H1 (cell line): ENCODE results near the gene MTNR1B. TPM values are rescaled to one million over a fixed set of nuclear protein-coding genes. Genes with fewer than 3 reads are reported as not detected.

Source experiments
- CTCF ChIA-PET: fragments of 300-600 bp; sonication (Branson Sonifier 250); formaldehyde crosslinking; loops from one replicate; lab custom pipeline; 2021; ENCODE audit not compliant: partially characterized antibody; lab: Charles Lee
- POLR2A ChIA-PET: fragments of 300-600 bp; sonication (Branson Sonifier 250); formaldehyde crosslinking; loops from one replicate; lab custom pipeline; 2021; ENCODE audit warnings: inconsistent platforms; ENCODE audit not compliant: partially characterized antibody; lab: Charles Lee
- DNase-seq, 2 experiments: peaks; one replicate each; pipeline versions ENCODE4 v3.0.0 to v3.0.0-alpha.2; 2010 to 2022; ENCODE audit warnings: low spot score in 2 of 2, low read depth in 1 of 2, mixed read lengths in 1 of 2
- FAIRE-seq: peaks from 2 replicates; lab custom pipeline; 2011; peaks lifted over from hg19 to GRCh38; lab: Jason Lieb, UNC
- H2AFZ ChIP-seq: 2 replicates; pipeline ENCODE4 v1.8.1; 2012; ENCODE audit warnings: low read length, inconsistent platforms
- H2AK5ac ChIP-seq: 2 replicates; pipeline ENCODE4 v1.6.1; 2013; ENCODE audit warnings: low read depth, low read length
- H2BK120ac ChIP-seq: replicated peaks from 2 replicates; pipeline ENCODE3; 2013; ENCODE audit warnings: low read depth, low read length, inconsistent platforms
- H2BK12ac ChIP-seq: 2 replicates; pipeline ENCODE4 v1.6.1; 2013; ENCODE audit warnings: low read depth, low read length
- H2BK15ac ChIP-seq: 2 replicates; pipeline ENCODE4 v1.6.1; 2013; ENCODE audit warnings: low read length
- H2BK20ac ChIP-seq: 2 replicates; pipeline ENCODE4 v1.6.1; 2013; ENCODE audit warnings: low read length
- H2BK5ac ChIP-seq: 2 replicates; pipeline ENCODE4 v1.6.1; 2013; ENCODE audit warnings: low read depth, low read length
- H3K14ac ChIP-seq: 2 replicates; pipeline ENCODE4 v1.6.1; 2013; ENCODE audit warnings: inconsistent platforms; ENCODE audit not compliant: insufficient read length
- H3K18ac ChIP-seq: 2 replicates; pipeline ENCODE4 v1.6.1; 2013; ENCODE audit warnings: low read length; ENCODE audit errors: extremely low read depth
- H3K23ac ChIP-seq: 2 replicates; pipeline ENCODE4 v1.6.1; 2013; ENCODE audit warnings: inconsistent platforms; ENCODE audit not compliant: insufficient read length
- H3K23me2 ChIP-seq: 2 replicates; pipeline ENCODE4 v1.6.1; 2013; ENCODE audit warnings: low read depth, low read length
- H3K27ac ChIP-seq: 2 replicates; pipeline ENCODE4 v1.6.1; 2011; ENCODE audit warnings: low read depth, low read length, inconsistent platforms
- H3K27me3 ChIP-seq, 4 experiments: replicated peaks in 1 of 4; 1 replicate in 1 of 4; 2 replicates in 3 of 4; pipeline versions ENCODE4 v1.6.1 to v1.8.1; 2011 to 2013; ENCODE audit warnings: low read length in 3 of 4, mild to moderate bottlenecking in 3 of 4, inconsistent platforms in 2 of 4, mixed read lengths in 2 of 4, moderate library complexity in 1 of 4; ENCODE audit not compliant: control insufficient read depth in 3 of 4, insufficient read depth in 3 of 4; ENCODE audit errors: extremely low read depth in 1 of 4
- H3K36me3 ChIP-seq, 4 experiments: 2 replicates each; pipeline versions ENCODE4 v1.6.1 to v1.8.1; 2011 to 2013; ENCODE audit warnings: mild to moderate bottlenecking in 4 of 4, low read length in 3 of 4, moderate library complexity in 2 of 4, control low read depth in 1 of 4, inconsistent platforms in 1 of 4; ENCODE audit not compliant: insufficient read depth in 4 of 4, control insufficient read depth in 2 of 4
- H3K4ac ChIP-seq: replicated peaks from 2 replicates; pipeline ENCODE3; 2013; ENCODE audit warnings: low read length, low read depth, mixed read lengths, inconsistent platforms; ENCODE audit not compliant: insufficient read length
- H3K4me1 ChIP-seq, 4 experiments: replicated peaks in 1 of 4; 1 replicate in 1 of 4; 2 replicates in 3 of 4; pipeline versions ENCODE4 v1.6.1 to v1.8.1; 2011 to 2013; ENCODE audit warnings: low read length in 3 of 4, inconsistent platforms in 2 of 4, mixed read lengths in 1 of 4; ENCODE audit not compliant: insufficient read depth in 4 of 4, control insufficient read depth in 3 of 4
- H3K4me2 ChIP-seq, 2 experiments: 2 replicates each; pipeline versions ENCODE4 v1.6.1 to v1.8.1; 2011 to 2013; ENCODE audit warnings: low read depth in 2 of 2, low read length in 2 of 2, control low read depth in 1 of 2, inconsistent platforms in 1 of 2, mild to moderate bottlenecking in 1 of 2; ENCODE audit not compliant: insufficient read depth in 1 of 2
- H3K4me3 ChIP-seq, 4 experiments: fragments of 200-600, 300-600 bp in 1 of 4; sonication (generic), shearing (Covaris generic), sonication (Bioruptor Twin) in 1 of 4; 2 replicates each; pipeline versions ENCODE4 v1.5.1 to v1.8.1; 2011 to 2016; ENCODE audit warnings: low read length in 4 of 4, low read depth in 3 of 4, control low read depth in 2 of 4, inconsistent platforms in 2 of 4, mild to moderate bottlenecking in 2 of 4, mixed read lengths in 1 of 4, moderate library complexity in 1 of 4; ENCODE audit not compliant: insufficient read depth in 2 of 4; ENCODE audit errors: extremely low read depth in 1 of 4
- H3K56ac ChIP-seq: replicated peaks from 2 replicates; pipeline ENCODE3; 2013; ENCODE audit warnings: low read depth, mild to moderate bottlenecking, mixed read lengths, low read length, inconsistent platforms; ENCODE audit not compliant: insufficient read length
- H3K79me1 ChIP-seq: 2 replicates; pipeline ENCODE4 v1.6.1; 2013; ENCODE audit warnings: low read depth, low read length, control low read depth
- H3K79me2 ChIP-seq, 2 experiments: 2 replicates each; pipeline versions ENCODE4 v1.6.1 to v1.8.1; 2012 to 2013; ENCODE audit warnings: low read length in 2 of 2, mild to moderate bottlenecking in 2 of 2, inconsistent platforms in 1 of 2; ENCODE audit not compliant: insufficient read depth in 2 of 2, control insufficient read depth in 1 of 2
- H3K9ac ChIP-seq, 4 experiments: replicated peaks in 1 of 4; 1 replicate in 1 of 4; 2 replicates in 3 of 4; pipeline versions ENCODE4 v1.6.1 to v1.8.1; 2011 to 2013; ENCODE audit warnings: low read depth in 3 of 4, low read length in 3 of 4, control low read depth in 2 of 4, mild to moderate bottlenecking in 2 of 4, moderate library complexity in 2 of 4, inconsistent platforms in 1 of 4; ENCODE audit errors: extremely low read depth in 1 of 4
- H3K9me3 ChIP-seq, 2 experiments: 2 replicates each; pipeline versions ENCODE4 v1.6.1 to v1.8.1; 2012 to 2013; ENCODE audit warnings: mild to moderate bottlenecking in 2 of 2, moderate library complexity in 2 of 2, control low read depth in 1 of 2, inconsistent platforms in 1 of 2, low read depth in 1 of 2, low read length in 1 of 2, mixed read lengths in 1 of 2; ENCODE audit not compliant: insufficient read depth in 2 of 2
- H4K20me1 ChIP-seq, 2 experiments: replicated peaks in 1 of 2; 2 replicates each; pipeline versions ENCODE3 to v1.8.1; 2011 to 2013; ENCODE audit warnings: inconsistent platforms in 2 of 2, low read length in 2 of 2, mild to moderate bottlenecking in 1 of 2; ENCODE audit not compliant: insufficient read depth in 2 of 2, control insufficient read depth in 1 of 2
- H4K5ac ChIP-seq: 2 replicates; pipeline ENCODE4 v1.6.1; 2013; ENCODE audit warnings: low read length, low read depth, mixed read lengths, inconsistent platforms; ENCODE audit not compliant: insufficient read length
- H4K8ac ChIP-seq: 2 replicates; pipeline ENCODE4 v1.8.0; 2013; ENCODE audit warnings: mild to moderate bottlenecking, moderate library complexity, low read length, inconsistent platforms; ENCODE audit not compliant: insufficient read depth; ENCODE audit errors: extremely low read depth
- H4K91ac ChIP-seq: replicated peaks from 2 replicates; pipeline ENCODE3; 2013; ENCODE audit warnings: low read length, mixed read lengths, inconsistent platforms; ENCODE audit not compliant: insufficient read length
- BCL11A ChIP-seq, 2 experiments: IDR thresholded peaks; one replicate each; pipeline ENCODE4 v1.6.1; 2011; ENCODE audit warnings: low read depth in 2 of 2, low read length in 2 of 2, mild to moderate bottlenecking in 2 of 2
- WGBS, 2 experiments: shearing (Covaris generic) in 1 of 2; methylation state at CpG; one replicate each; pipeline versions ENCODE4 v1.1.6 to v1.1.7; 2013 to 2015; ENCODE audit warnings: low lambda C conversion rate in 2 of 2, mixed read lengths in 2 of 2, inconsistent platforms in 1 of 2, low coverage in 1 of 2, missing lambda C conversion rate in 1 of 2; ENCODE audit not compliant: insufficient replicate concordance in 2 of 2, insufficient coverage in 1 of 2, insufficient read length in 1 of 2; ENCODE audit errors: extremely low coverage in 1 of 2, missing lambda C conversion rate in 1 of 2; 5-methylcytosine and 5-hydroxymethylcytosine counted together
- polyA plus RNA-seq, 7 experiments: library from polyadenylated mRNA; depleted of rRNA in 3 of 7; stranded (reverse) in 5 of 7; unstranded in 2 of 7; fragments of >200 nt in 5 of 7; fragments of 200-250 nt in 2 of 7; gene quantifications; 1 replicate in 5 of 7; 2 replicates in 1 of 7; 4 replicates in 1 of 7; pipeline versions ENCODE4 v1.2.1 to v1.2.3, GENCODE V29; 2011 to 2013; ENCODE audit warnings: missing spikeins in 2 of 7, mixed read lengths in 2 of 7
- total RNA-seq: library from RNA; stranded (reverse); fragmentation: NEBNext Ultra II Directional; extraction: Animal tissue kit (Norgen Biotek cat#: 25700); gene quantifications from 2 replicates; pipeline ENCODE4 v1.2.1, GENCODE V29; 2021

Gene MTNR1B
- total and polyA plus RNA-seq, 2 of the 8 experiments (the other 6 are each of a cell fraction or from before 2014, with no cell fraction given) = 0.08 TPM; not detected in 1

DNA sequence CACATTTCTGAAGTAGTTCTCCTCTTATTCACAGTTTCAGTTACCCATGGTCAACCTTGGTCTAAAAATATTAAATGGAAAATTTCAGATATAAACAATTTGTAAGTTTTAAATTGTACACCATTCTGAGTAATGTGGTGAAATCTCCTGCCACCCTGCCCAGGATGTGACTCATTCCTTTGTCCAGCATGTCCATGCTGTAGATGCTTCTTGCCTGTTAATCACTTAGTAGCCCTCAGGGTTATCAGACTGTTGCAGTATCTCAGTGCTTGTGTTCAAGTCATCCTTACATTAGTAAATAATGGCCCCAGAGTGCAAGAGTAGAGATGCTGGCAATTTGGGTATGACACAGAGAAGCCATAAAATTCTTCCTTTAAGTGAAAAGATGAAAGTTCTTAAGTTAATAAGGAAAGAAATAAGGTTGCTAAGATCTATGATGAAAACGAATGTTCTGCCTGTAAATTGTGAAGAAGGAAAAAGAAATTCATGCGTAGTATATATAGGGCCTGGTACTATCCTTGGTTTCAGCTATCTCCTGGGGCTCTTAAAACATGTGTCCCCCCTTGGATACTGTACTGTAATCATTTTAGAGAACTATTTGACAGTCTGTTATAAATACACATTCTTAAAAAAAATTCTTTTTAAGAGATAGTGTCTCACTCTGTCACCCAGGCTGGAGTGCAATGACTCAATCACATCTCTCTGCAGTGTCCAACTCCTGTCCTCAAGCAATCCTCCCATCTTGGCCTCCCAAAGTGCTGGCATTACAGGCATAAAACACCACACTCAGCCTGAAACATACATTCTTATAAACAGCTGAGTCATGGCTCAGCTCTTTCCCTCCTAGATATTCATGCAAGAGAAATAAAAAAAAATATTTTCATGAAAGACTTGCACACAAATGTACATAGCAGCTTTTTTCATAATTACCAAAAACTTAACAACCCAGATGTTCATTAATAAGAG lies 31.3 kb downstream of the MTNR1B start:
- Histone ChIP-seq H3K27ac (no peak overlapping the region), H3K79me2 (no peaks in the 10 kb centered on the region), H3K4me3 (no peak overlapping the region), H3K79me1 (no peaks in the 10 kb centered on the region), H3K14ac (no peak overlapping the region), H4K20me1 (no peaks in the 10 kb centered on the region), H3K27me3 (no peaks in the 10 kb centered on the region), H3K36me3 (no peaks in the 10 kb centered on the region), H2BK5ac (no peak overlapping the region), H3K23ac (no peak overlapping the region), H2AK5ac (no peak overlapping the region), H3K18ac (no peak overlapping the region), H3K4me1 (no peaks in the 10 kb centered on the region), H3K4me2 (no peak overlapping the region), H3K9me3 (no peaks in the 10 kb centered on the region; a peak in 1 of 4 replicates), H4K5ac (no peak overlapping the region), H2BK15ac (no peak overlapping the region), H2AFZ (no peak overlapping the region), H2BK20ac (no peak overlapping the region), H2BK120ac (no peak overlapping the region), H4K91ac (no peak overlapping the region), H3K56ac (no peak overlapping the region), H3K9ac (no peak overlapping the region), H4K8ac (no peak overlapping the region), H3K23me2 (no peaks in the 10 kb centered on the region), H3K4ac (no peak overlapping the region), H2BK12ac (no peak overlapping the region)
- POLR2A ChIA-PET = no interaction called here
- DNase-seq = no peak
- CTCF ChIA-PET = interaction anchor here (0.5 to 1.6 kb wide), 5 partner anchors 11 to 77 kb away, joined by 3 to 4 read pairs (median 3); no protein-coding TSS in a partner anchor
- 94% methylated on average over 2 of the region's 2 CpGs; no CpG with 5 or more reads in 1 of the 2 experiments for WGBS, 2 experiments
- no peak for FAIRE-seq
- no peak for TF ChIP-seq BCL11A (IDR thresholded peaks at IDR 0.05; ENCODE audit: low read depth in 2 of 2, low read length in 2 of 2)
